A549 (cell line): Measurements from ENCODE around the gene CERS6. TPM values are rescaled to one million over a fixed set of nuclear protein-coding genes. Genes with fewer than 3 reads are reported as not detected.
A peak's percentile ranks its signal among the peaks of the same experiment; 100 is the strongest.

ENCODE experiments used
- ATAC-seq, 2 experiments: fragments of 200-7000 bp in 1 of 2; fragments of >200 bp in 1 of 2; cut with Nextera tagmentation in 1 of 2; cut with Tn5 transposase in 1 of 2; 3 replicates each; pipeline versions ENCODE4 v1.8.0 to v1.9.1; 2018 to 2020; ENCODE audit warnings: mild to moderate bottlenecking in 1 of 2, moderate library complexity in 1 of 2
- CTCF ChIA-PET: fragments of 300-600 bp; sonication (Branson Sonifier 250); formaldehyde crosslinking; extraction: SDS; loops from one replicate; lab custom pipeline; 2021; ENCODE audit warnings: antibody characterized with exemption, inconsistent platforms; lab: Yijun Ruan, JAX
- POLR2A ChIA-PET: fragments of 350-600 bp; formaldehyde crosslinking; extraction: SDS; loops from one replicate; lab custom pipeline; 2021; ENCODE audit warnings: antibody characterized with exemption, inconsistent platforms; lab: Yijun Ruan, JAX
- DNase-seq, 2 experiments: peaks; one replicate each; pipeline versions ENCODE4 v3.0.0 to v3.0.0-alpha.2; 2011 to 2016; ENCODE audit warnings: low read depth in 1 of 2, low spot score in 1 of 2
- FAIRE-seq: peaks from 2 replicates; lab custom pipeline; 2011; peaks lifted over from hg19 to GRCh38; lab: Jason Lieb, UNC
- H3K27ac ChIP-seq, 2 experiments: fragments of >200 bp; sonication (Bioruptor Twin); formaldehyde crosslinking; 3 replicates each; pipeline ENCODE4 v1.5.1; 2016 to 2017
- H3K4me1 ChIP-seq: fragments of >200 bp; sonication (Bioruptor Twin); formaldehyde crosslinking; 3 replicates; pipeline ENCODE4 v1.6.1; 2016
- H3K4me2 ChIP-seq: fragments of >200 bp; sonication (Bioruptor Twin); formaldehyde crosslinking; 3 replicates; pipeline ENCODE4 v1.6.1; 2016
- H3K4me3 ChIP-seq: fragments of >200 bp; sonication (Bioruptor Twin); formaldehyde crosslinking; 3 replicates; pipeline ENCODE4 v1.5.1; 2016
- H3K9me3 ChIP-seq: fragments of >200 bp; sonication (Bioruptor Twin); formaldehyde crosslinking; 3 replicates; pipeline ENCODE4 v1.6.1; 2016
- BHLHE40 ChIP-seq: IDR thresholded peaks from 2 replicates; pipeline ENCODE4 v1.6.1; 2012; ENCODE audit warnings: low read depth, low read length, inconsistent platforms
- CEBPB ChIP-seq, 2 experiments: fragments of >200 bp in 1 of 2; sonication (Bioruptor Twin) in 1 of 2; formaldehyde crosslinking in 1 of 2; IDR thresholded peaks; 2 replicates each; pipeline ENCODE4 v1.6.1; 2012 to 2016
- CHD4 ChIP-seq: fragments of 200-600 bp; sonication (generic); IDR thresholded peaks from 2 replicates; pipeline ENCODE4 v1.6.1; 2016; ENCODE audit warnings: antibody characterized with exemption, mild to moderate bottlenecking, borderline replicate concordance
- EHF ChIP-seq: fragments of 250-450 bp; sonication (Bioruptor Pico); IDR thresholded peaks from 2 replicates; pipeline ENCODE4 v1.5.0; 2020; ENCODE audit warnings: mild to moderate bottlenecking
- EHMT2 ChIP-seq: fragments of 200-600 bp; sonication (generic); IDR thresholded peaks from 2 replicates; pipeline ENCODE4 v1.6.1; 2016; ENCODE audit warnings: antibody characterized with exemption, low read depth, mild to moderate bottlenecking, moderate library complexity
- EP300 ChIP-seq, 2 experiments: fragments of >200 bp; sonication (Bioruptor Twin); formaldehyde crosslinking; IDR thresholded peaks; 2 replicates in 1 of 2; 3 replicates in 1 of 2; pipeline ENCODE4 v1.6.1; 2016 to 2017
- FOSB ChIP-seq: fragments of 250-450 bp; sonication (Bioruptor Pico); IDR thresholded peaks from 2 replicates; pipeline ENCODE4 v1.5.0; 2020; ENCODE audit warnings: mild to moderate bottlenecking, moderate library complexity
- FOXS1 ChIP-seq: fragments of 250-450 bp; sonication (Bioruptor Pico); IDR thresholded peaks from 2 replicates; pipeline ENCODE4 v1.5.0; 2020; ENCODE audit warnings: mild to moderate bottlenecking, moderate library complexity
- HEYL ChIP-seq: fragments of 250-450 bp; sonication (Bioruptor Pico); IDR thresholded peaks from 2 replicates; pipeline ENCODE4 v1.8.0; 2021; ENCODE audit warnings: mild to moderate bottlenecking, moderate library complexity
- HOXA7 ChIP-seq: fragments of 250-450 bp; sonication (Bioruptor Pico); IDR thresholded peaks from 2 replicates; pipeline ENCODE4 v1.5.0; 2020; ENCODE audit warnings: mild to moderate bottlenecking, moderate library complexity
- HOXB13 ChIP-seq: fragments of 250-450 bp; sonication (Bioruptor Pico); IDR thresholded peaks from 2 replicates; pipeline ENCODE4 v1.5.0; 2020; ENCODE audit warnings: low read depth, mild to moderate bottlenecking, moderate library complexity
- HOXB5 ChIP-seq: fragments of 250-450 bp; sonication (Bioruptor Pico); IDR thresholded peaks from 2 replicates; pipeline ENCODE4 v1.5.0; 2020; ENCODE audit warnings: mild to moderate bottlenecking, moderate library complexity
- MAZ ChIP-seq: fragments of 150-350 bp; IDR thresholded peaks from 2 replicates; pipeline ENCODE4 v1.6.1; 2014; ENCODE audit warnings: antibody characterized with exemption, low read depth, low read length, borderline replicate concordance
- NFE2L2 ChIP-seq: fragments of 150-350 bp; conservative IDR thresholded peaks from 2 replicates; pipeline ENCODE4 v1.6.1; 2014; ENCODE audit warnings: low read length
- TFCP2L1 ChIP-seq: fragments of 250-450 bp; sonication (Bioruptor Pico); IDR thresholded peaks from 2 replicates; pipeline ENCODE4 v1.5.0; 2021; ENCODE audit warnings: mild to moderate bottlenecking
- ZFP36 ChIP-seq: fragments of 450-650 bp; IDR thresholded peaks from 2 replicates; pipeline ENCODE4 v1.6.1; 2014; ENCODE audit warnings: borderline replicate concordance; ENCODE audit not compliant: partially characterized antibody
- WGBS: methylation state at CpG from one replicate; pipeline ENCODE4 v1.1.6; 2017; ENCODE audit errors: missing lambda C conversion rate; 5-methylcytosine and 5-hydroxymethylcytosine counted together
- polyA plus RNA-seq, 4 experiments: library from polyadenylated mRNA; depleted of rRNA in 3 of 4; stranded (reverse); fragments of >200 nt; fragmentation: RNase III in 1 of 4; extraction: RNeasy Plus Mini Kit Qiagen cat#74134 plus additional on column Dnase treatment in 1 of 4; gene quantifications; 2 replicates in 3 of 4; 3 replicates in 1 of 4; pipeline ENCODE4 v1.2.3, GENCODE V29; 2011 to 2017
- TF ChIP-seq, protein P1 (sequence below): fragments of 250-450 bp; sonication (Bioruptor Pico); IDR thresholded peaks from 2 replicates; pipeline ENCODE4 v1.5.0; 2020; ENCODE audit warnings: low read depth, mild to moderate bottlenecking, moderate library complexity
- TF ChIP-seq, protein P2 (sequence below): fragments of 150-350 bp; IDR thresholded peaks from 2 replicates; pipeline ENCODE4 v1.6.1; 2014; ENCODE audit warnings: low read depth, mild to moderate bottlenecking, low read length
- TF ChIP-seq, protein P3 (sequence below): IDR thresholded peaks from 2 replicates; pipeline ENCODE4 v1.6.1; 2012; ENCODE audit warnings: low read depth, borderline replicate concordance
- TF ChIP-seq, protein P4 (sequence below): fragments of 250-450 bp; sonication (Bioruptor Pico); IDR thresholded peaks from 2 replicates; pipeline ENCODE4 v1.5.0; 2021; ENCODE audit warnings: mild to moderate bottlenecking, moderate library complexity, borderline replicate concordance

CERS6 gene
- polyA plus RNA-seq, 2 of the 4 experiments (the other 2 are of a cell fraction): 12.0 to 16.9 TPM

DNA sequence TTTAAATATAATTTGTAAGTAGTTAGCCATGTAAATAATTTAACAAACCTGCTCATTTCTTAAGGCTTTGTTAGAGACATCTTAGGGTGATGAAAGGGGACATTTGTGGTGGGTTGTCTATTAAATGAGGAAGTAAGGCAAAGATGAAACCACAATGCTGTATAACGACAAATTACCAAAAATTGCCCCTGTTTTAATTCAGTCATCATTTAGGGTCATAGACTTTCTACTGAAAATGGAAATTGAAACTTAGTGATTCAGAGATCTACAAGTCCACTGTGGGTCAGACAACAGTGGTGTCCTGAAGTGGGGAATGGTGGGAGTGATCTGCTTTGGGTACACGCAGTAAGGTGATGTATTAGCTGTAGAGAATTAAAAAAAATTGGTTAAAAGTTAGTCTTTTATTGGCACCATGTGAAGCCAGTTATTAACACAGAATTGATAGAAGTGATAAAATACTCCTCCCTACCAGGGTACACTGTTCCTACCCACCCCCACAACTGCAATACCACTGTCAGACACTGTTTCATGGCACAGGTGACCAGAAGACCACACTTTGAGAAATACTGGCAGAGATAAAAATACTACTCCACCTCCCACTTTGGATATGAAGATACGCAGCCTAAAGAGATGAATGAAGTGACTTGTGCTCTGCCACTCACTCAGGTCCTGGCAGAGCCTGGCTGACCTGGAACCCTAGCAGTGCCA lies 13.4 kb downstream of the CERS6 start:
- POLR2A ChIA-PET: no interaction called here
- Histone ChIP-seq H3K4me1 (peaks cover 23% of the 10 kb centered on the region), H3K27ac (no peak overlapping the region), H3K9me3 (no peaks in the 10 kb centered on the region), H3K4me3 (no peak overlapping the region), H3K4me2 (no peak overlapping the region)
- no peak for DNase-seq
- ATAC-seq: no peak
- WGBS: 95% methylated on average over 3 of the region's 3 CpGs
- TF ChIP-seq HOXA7 (CRISPR knock-in tag) (no peak), CEBPB (IDR thresholded peaks at IDR 0.05) (no peak), HOXB5 (no peak)
- CTCF ChIA-PET: interaction anchor here (0.9 to 1.5 kb wide), 3 partner anchors 13 to 290 kb away, joined by 3 read pairs; partner anchors contain the start of gene CERS6
- no peak for FAIRE-seq

DNA sequence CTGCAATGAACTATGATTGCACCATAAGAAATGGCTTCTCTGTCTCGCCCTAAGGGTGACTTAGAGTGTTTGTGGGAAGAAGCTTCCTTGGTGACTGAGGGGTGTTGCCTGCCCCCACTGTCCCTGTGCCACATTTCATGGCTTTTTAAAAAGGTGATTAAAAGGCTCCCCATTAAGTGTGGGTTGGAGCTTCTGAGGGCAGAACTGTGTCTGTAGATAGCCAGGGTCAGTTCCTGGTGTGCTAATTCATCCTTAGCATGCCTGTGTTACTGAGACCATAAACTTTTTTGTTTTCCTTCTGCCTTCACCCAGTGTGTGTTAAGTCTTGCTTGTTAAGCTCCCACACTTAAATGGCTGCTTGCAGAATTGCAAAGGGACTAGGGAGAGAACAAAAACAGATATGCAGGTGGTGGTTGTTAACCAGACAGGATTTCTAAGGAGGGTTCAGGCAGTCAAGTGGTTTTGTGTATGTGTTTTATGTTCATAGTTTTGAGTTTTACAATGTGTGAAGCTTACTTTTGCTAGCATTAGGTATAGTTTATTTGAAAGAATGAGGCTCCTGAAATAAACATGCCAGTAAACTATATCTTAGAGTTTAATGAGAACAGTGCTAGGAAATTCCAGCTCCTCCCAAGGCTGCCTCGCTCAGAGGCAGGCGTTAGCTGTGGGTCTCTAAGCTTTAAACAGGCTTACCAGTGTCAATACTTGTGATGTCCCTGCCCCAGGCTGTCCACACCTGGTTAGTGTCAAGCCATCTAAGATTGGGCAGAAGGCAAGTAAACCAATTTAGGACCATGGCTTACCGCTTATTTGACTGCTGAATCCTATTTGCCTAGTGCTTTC lies 14.5 kb downstream of the CERS6 start:
- no peaks in the 10 kb centered on the region for H3K9me3 ChIP-seq
- CTCF ChIA-PET: interaction anchor here (0.9 to 1.5 kb wide), 3 partner anchors 15 to 289 kb away, joined by 3 read pairs; partner anchors contain the start of gene CERS6
- H3K4me3 ChIP-seq: no peak overlapping the region
- POLR2A ChIA-PET: interaction anchor here (0.7 kb wide), 1 partner anchor 15 kb away, joined by 3 read pairs; the partner anchor contains the start of gene CERS6
- H3K4me2 ChIP-seq: no peak overlapping the region
- peak; percentile 28 to 29; a peak in 1 of 6 replicates for ATAC-seq
- TF ChIP-seq NFE2L2 (no peak), FOSB (no peak), CHD4 (no peak), BHLHE40 (no peak), EP300 (IDR thresholded peaks at IDR 0.05) (no peak)
- TF ChIP-seq, protein P1, sequence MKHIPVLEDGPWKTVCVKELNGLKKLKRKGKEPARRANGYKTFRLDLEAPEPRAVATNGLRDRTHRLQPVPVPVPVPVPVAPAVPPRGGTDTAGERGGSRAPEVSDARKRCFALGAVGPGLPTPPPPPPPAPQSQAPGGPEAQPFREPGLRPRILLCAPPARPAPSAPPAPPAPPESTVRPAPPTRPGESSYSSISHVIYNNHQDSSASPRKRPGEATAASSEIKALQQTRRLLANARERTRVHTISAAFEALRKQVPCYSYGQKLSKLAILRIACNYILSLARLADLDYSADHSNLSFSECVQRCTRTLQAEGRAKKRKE (CRISPR knock-in tag): no peak
- H3K4me1 ChIP-seq: peaks cover 28% of the 10 kb centered on the region
- WGBS: 79% methylated on average over 4 of the region's 4 CpGs
- DNase-seq: no peak
- FAIRE-seq: no peak
- H3K27ac ChIP-seq: no peak overlapping the region

DNA sequence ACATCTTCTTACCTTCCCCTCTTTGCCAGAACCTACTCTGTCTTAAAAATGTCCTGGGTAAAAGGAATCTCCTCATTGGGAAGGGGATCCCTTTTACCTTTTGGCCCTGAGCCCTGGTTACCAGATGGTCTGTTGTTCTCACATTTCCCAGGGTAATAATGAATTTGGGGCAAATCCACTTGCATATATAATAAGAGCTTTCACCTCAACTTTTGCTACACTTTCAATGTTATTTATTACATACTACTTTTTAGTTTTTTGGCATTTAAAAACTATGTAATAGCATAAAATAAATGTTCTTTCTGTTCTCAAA lies 15.0 kb downstream of the CERS6 start:
- Histone ChIP-seq H3K9me3 (no peaks in the 10 kb centered on the region), H3K4me1 (peaks cover 23% of the 10 kb centered on the region; the same call in 2 of the 3 replicates)
- POLR2A ChIA-PET: no interaction called here
- FAIRE-seq: no peak
- no peak for TF ChIP-seq CHD4
- no peak for TF ChIP-seq HEYL (CRISPR knock-in tag)
- no peak for TF ChIP-seq MAZ
- TF ChIP-seq, protein P2, sequence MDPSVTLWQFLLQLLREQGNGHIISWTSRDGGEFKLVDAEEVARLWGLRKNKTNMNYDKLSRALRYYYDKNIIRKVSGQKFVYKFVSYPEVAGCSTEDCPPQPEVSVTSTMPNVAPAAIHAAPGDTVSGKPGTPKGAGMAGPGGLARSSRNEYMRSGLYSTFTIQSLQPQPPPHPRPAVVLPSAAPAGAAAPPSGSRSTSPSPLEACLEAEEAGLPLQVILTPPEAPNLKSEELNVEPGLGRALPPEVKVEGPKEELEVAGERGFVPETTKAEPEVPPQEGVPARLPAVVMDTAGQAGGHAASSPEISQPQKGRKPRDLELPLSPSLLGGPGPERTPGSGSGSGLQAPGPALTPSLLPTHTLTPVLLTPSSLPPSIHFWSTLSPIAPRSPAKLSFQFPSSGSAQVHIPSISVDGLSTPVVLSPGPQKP: no peak
- TF ChIP-seq, protein P3, sequence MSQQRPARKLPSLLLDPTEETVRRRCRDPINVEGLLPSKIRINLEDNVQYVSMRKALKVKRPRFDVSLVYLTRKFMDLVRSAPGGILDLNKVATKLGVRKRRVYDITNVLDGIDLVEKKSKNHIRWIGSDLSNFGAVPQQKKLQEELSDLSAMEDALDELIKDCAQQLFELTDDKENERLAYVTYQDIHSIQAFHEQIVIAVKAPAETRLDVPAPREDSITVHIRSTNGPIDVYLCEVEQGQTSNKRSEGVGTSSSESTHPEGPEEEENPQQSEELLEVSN: no peak
- TF ChIP-seq FOXS1 (CRISPR knock-in tag): no peak
- no peak for TF ChIP-seq FOSB
- TF ChIP-seq BHLHE40: no peak
- TF ChIP-seq, protein P4, sequence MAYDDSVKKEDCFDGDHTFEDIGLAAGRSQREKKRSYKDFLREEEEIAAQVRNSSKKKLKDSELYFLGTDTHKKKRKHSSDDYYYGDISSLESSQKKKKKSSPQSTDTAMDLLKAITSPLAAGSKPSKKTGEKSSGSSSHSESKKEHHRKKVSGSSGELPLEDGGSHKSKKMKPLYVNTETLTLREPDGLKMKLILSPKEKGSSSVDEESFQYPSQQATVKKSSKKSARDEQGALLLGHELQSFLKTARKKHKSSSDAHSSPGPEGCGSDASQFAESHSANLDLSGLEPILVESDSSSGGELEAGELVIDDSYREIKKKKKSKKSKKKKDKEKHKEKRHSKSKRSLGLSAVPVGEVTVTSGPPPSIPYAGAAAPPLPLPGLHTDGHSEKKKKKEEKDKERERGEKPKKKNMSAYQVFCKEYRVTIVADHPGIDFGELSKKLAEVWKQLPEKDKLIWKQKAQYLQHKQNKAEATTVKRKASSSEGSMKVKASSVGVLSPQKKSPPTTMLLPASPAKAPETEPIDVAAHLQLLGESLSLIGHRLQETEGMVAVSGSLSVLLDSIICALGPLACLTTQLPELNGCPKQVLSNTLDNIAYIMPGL (CRISPR knock-in tag): no peak
- no peak for TF ChIP-seq EHF (CRISPR knock-in tag)
- TF ChIP-seq EHMT2: no peak
- TF ChIP-seq HOXB13: no peak
- TF ChIP-seq TFCP2L1 (CRISPR knock-in tag): no peak
- TF ChIP-seq ZFP36: no peak
- TF ChIP-seq, all 56 proteins: peak for 0
- ATAC-seq: no peak
- CTCF ChIA-PET: no interaction called here
- Histone ChIP-seq H3K4me3 (no peak overlapping the region), H3K4me2 (no peak overlapping the region), H3K27ac (no peak overlapping the region)
- DNase-seq: no peak
